GM12874 (cell line): ENCODE measurements around the gene SMG7.

Experiments
- CTCF ChIP-seq: IDR thresholded peaks from 2 replicates; pipeline ENCODE4 v1.5.1; 2011; ENCODE audit warnings: low read depth, mild to moderate bottlenecking, control low read depth, low read length, moderate library complexity; ENCODE audit not compliant: insufficient read depth

The SMG7 gene, protein sequence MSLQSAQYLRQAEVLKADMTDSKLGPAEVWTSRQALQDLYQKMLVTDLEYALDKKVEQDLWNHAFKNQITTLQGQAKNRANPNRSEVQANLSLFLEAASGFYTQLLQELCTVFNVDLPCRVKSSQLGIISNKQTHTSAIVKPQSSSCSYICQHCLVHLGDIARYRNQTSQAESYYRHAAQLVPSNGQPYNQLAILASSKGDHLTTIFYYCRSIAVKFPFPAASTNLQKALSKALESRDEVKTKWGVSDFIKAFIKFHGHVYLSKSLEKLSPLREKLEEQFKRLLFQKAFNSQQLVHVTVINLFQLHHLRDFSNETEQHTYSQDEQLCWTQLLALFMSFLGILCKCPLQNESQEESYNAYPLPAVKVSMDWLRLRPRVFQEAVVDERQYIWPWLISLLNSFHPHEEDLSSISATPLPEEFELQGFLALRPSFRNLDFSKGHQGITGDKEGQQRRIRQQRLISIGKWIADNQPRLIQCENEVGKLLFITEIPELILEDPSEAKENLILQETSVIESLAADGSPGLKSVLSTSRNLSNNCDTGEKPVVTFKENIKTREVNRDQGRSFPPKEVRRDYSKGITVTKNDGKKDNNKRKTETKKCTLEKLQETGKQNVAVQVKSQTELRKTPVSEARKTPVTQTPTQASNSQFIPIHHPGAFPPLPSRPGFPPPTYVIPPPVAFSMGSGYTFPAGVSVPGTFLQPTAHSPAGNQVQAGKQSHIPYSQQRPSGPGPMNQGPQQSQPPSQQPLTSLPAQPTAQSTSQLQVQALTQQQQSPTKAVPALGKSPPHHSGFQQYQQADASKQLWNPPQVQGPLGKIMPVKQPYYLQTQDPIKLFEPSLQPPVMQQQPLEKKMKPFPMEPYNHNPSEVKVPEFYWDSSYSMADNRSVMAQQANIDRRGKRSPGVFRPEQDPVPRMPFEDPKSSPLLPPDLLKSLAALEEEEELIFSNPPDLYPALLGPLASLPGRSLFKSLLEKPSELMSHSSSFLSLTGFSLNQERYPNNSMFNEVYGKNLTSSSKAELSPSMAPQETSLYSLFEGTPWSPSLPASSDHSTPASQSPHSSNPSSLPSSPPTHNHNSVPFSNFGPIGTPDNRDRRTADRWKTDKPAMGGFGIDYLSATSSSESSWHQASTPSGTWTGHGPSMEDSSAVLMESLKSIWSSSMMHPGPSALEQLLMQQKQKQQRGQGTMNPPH

GRCh38 chr1:183472488-183473216, at the start of gene SMG7:
TSS of gene SMG7 (plus strand) at chr1:183472499. CDS start at chr1:183472621, 122 bp downstream.
- no peak for TF ChIP-seq CTCF

- no peak for TF ChIP-seq CTCF
Measured at GRCh38 chr1:183423541-183423940, 48.8 kb upstream of the SMG7 start.

DNA sequence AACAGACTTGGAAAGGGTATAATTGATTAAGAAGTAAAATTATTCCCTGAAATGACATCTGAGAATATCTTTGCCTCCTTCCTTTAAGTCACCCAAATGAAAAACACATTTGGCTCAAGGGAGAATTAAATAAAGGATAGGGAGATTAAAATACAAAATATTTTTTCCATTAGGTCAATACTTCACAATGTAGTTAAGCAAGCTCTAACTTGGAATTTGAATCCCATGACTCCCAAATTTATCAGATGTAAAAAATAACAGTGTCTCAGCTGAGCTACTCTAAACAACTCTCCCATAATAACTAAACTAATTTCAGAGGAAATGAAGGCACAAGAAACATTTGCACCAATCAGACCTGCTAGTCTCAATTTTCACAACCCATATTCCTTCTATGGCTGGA, 47.6 kb upstream of the SMG7 start:
- no peak for TF ChIP-seq CTCF

- no peak for TF ChIP-seq CTCF
Measured at GRCh38 chr1:183431840-183432547, 40.3 kb upstream of the SMG7 start.

- no peak for TF ChIP-seq CTCF
Measured at GRCh38 chr1:183432548-183432875, 39.8 kb upstream of the SMG7 start.

DNA sequence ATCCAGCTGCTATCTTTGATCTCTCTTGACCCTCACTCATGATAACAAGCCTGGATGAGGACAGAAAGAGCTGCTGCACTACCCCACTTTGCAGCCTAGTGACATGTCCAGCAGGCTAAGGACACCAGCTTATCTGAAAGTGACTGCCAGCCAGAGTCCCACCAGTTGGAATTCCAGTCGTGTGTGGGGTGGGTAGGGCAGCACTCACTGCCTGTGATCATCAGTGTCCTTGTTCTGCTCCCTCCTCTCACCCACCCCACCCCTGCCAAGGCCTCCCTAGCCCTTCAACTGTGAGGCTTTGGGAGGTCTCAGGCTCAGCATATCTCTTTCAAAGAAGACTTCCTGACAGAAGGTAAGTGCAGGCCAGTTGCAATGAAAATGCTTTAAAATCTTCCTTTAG, 38.6 kb upstream of the SMG7 start:
- no peak for TF ChIP-seq CTCF
